GM10266 (cell line): ENCODE measurements around the gene SLC5A11.
"Not testable (repeated sequence)": the region's sequence is repeated elsewhere in the genome, so short reads cannot be mapped to it uniquely, and the experiment has no call there.

Experiments
- DNase-seq: peaks from one replicate; pipeline ENCODE4 v3.0.0; 2012; ENCODE audit errors: extremely low spot score
- CTCF ChIP-seq: IDR thresholded peaks from 2 replicates; pipeline ENCODE4 v1.5.1; 2012; ENCODE audit warnings: mild to moderate bottlenecking, low read depth; ENCODE audit not compliant: control insufficient read depth, insufficient read depth; ENCODE audit errors: missing control alignments

Gene SLC5A11

DNA sequence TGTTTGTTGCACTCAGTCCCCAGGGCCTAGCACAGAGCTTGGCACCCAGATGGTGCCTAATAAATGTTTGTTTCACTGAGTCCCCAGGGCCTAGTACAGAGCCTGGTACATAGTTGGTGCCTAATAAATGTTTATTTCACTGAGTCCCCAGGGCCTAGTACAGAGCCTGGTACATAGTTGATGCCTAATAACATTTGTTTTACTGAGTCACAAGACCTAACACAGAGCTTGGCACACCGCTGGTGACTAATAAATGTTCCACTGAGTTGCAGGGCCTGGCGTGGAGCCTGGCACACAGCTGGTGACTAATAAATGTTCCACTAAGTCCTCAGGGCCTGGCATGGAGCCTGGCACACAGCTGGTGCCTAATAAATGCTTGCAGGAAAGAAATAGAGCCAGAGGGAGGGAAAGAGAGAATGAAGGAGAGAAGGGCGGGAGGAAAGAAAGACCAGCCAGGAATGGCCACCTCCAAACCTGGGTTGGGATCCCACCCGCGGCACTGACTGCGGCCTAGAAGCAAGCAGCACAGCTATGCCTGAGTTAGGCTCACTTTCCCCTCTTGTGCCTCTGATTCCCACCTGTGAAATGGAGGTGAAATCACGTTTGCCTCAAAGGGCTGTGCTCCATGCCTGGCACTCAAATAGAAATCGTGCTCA is 7.5 kb downstream of the SLC5A11 start:
- no peak for DNase-seq
- no peak for TF ChIP-seq CTCF

DNA sequence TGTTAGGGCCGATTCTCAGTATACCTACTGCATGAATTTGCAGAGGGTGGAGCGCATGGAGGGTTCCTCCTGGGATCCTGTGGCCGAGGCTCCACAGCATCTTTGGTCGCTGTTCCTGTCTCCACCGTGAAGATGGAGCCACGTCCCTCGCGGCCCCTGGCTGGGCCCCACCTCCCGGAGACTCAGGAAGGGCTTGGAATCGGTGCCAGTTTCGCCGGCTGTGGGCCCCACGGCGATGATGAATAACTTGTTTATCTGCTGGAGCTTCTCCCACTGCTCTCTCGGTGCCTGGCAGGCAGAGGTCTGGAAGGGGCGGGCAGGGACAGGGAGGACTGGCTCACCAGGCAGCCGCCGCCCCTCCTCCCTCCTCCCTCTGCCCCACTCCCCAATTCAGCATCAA is 8.1 kb downstream of the SLC5A11 start:
- no peak for DNase-seq

DNA sequence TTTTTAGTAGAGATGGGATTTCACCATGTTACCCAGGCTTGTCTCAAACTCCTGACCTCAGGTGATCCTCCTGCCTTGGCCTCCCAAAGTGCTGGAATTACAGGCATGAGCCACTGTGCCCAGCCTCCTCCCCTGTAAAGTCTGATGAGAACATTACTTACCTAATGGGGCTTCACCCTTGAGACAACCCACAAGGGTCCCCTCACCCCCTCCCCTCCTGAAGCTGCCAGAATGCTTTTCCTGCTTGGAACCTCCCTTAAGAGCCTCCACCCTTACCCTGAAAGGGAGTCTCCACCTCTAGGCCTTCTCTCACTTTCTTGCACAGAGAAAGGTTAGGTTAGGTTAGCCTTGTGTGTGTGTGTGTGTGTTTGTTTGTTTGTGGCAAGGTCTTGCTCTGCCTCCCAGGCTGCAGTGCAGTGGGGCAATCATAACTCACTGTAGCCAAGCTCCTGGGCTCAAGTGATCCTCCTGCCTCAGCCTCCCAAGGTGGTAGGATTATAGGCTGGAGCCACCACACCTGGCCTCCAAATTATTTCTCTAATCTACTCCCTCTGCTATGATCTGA is 8.9 kb downstream of the SLC5A11 start:
- DNase-seq: no peak
- TF ChIP-seq CTCF: no peak

More for the DNA sequence above, 8.1 kb downstream of the SLC5A11 start:
- no peak for TF ChIP-seq CTCF

- DNase-seq: no peak
- TF ChIP-seq CTCF: no peak
Measured at GRCh38 chr16:24855678-24856077, 9.9 kb downstream of the SLC5A11 start.

- not testable (repeated sequence) for DNase-seq
Measured at GRCh38 chr16:24856871-24857270, 11.1 kb downstream of the SLC5A11 start.

- DNase-seq: peak; percentile 65
- no peak for TF ChIP-seq CTCF
Measured at GRCh38 chr16:24858219-24859041, 12.7 kb downstream of the SLC5A11 start.

GRCh38 chr16:24861461-24861860 is 15.7 kb downstream of the SLC5A11 start:
- no peak for TF ChIP-seq CTCF
- DNase-seq: no peak
